ENCODE measurements around the gene FOXQ1. TPM values are rescaled to one million over a fixed set of nuclear protein-coding genes. Genes with fewer than 3 reads are reported as not detected.
A peak's percentile ranks its signal among the peaks of the same experiment; 100 is the strongest.

The FOXQ1 gene
- total RNA-seq, 3 donors from 2014 or later = 0.23 to 0.60 (median 0.58) TPM

DNA sequence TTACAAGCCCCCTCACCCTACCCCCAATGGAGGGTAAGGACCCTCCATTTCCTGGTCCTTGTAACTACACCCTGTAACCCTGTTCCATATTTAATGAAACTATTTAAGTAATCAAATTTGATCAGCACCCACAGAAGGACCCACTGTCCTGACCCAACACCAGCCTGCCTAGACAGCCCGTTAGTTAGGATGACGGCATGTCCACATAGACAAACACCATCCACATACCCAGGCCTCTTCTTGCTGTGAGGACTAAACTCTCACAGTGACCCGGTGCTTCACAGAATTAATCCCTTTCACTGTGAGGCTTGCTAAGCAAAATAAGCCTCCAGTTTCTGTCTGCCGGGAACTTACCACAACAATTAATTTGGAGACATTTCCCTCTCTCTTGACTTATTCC is 32.8 kb upstream of the FOXQ1 start:
- Histone ChIP-seq H3K36me3 (ENCODE audit: low read depth) (no peaks in the 10 kb centered on the region), H3K4me1 (ENCODE audit: low read depth) (no peaks in the 10 kb centered on the region), H3K9me3 (no peaks in the 10 kb centered on the region), H3K4me3 (no peak overlapping the region)
- TF ChIP-seq, protein P1, sequence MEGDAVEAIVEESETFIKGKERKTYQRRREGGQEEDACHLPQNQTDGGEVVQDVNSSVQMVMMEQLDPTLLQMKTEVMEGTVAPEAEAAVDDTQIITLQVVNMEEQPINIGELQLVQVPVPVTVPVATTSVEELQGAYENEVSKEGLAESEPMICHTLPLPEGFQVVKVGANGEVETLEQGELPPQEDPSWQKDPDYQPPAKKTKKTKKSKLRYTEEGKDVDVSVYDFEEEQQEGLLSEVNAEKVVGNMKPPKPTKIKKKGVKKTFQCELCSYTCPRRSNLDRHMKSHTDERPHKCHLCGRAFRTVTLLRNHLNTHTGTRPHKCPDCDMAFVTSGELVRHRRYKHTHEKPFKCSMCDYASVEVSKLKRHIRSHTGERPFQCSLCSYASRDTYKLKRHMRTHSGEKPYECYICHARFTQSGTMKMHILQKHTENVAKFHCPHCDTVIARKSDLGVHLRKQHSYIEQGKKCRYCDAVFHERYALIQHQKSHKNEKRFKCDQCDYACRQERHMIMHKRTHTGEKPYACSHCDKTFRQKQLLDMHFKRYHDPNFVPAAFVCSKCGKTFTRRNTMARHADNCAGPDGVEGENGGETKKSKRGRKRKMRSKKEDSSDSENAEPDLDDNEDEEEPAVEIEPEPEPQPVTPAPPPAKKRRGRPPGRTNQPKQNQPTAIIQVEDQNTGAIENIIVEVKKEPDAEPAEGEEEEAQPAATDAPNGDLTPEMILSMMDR (IDR thresholded peaks at IDR 0.05) = no peak
- ATAC-seq = no peak
- no peak for DNase-seq
- intact Hi-C loops (cut with DNase I, micrococcal nuclease) = no loop called here

DNA sequence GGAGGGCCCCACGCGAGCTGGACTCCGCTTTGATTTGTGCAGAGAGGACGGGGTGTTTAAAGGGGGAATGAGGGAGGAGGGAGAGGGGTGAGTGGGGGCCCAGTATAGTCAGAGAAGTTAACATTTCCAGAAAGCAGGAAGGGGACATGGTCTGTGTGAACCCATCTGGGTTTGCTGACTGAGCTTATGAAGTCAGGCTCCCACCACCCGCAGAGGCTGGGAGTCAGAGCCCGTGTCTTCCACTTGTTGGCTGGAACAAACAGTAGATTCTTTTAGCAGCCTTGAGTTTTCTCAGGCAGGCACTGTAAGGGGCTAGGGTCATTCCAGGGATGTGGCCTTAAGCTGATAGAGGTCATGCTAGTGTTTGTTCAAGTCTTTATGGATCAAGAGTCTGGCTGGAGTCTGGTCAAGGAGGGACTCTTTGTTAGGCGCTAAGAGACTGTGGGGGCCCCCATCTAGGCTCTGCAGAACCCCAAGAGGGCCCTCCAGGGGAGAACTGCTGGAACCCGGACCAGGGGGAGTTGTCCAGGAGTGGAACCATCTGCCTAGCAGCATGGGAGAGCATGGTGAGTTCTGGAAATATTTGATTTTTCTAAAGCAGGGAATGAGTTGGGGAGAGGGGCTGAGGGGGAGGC is 31.1 kb upstream of the FOXQ1 start:
- intact Hi-C loops (cut with DNase I, micrococcal nuclease) = no loop called here
- no peaks in the 10 kb centered on the region for H3K36me3 ChIP-seq (ENCODE audit: low read depth)
- no peak for DNase-seq
- no peaks in the 10 kb centered on the region for H3K4me1 ChIP-seq (ENCODE audit: low read depth)
- TF ChIP-seq, protein P1 (IDR thresholded peaks at IDR 0.05) = no peak
- no peak for ATAC-seq
- no peak overlapping the region for H3K4me3 ChIP-seq
- H3K9me3 ChIP-seq = no peaks in the 10 kb centered on the region

DNA sequence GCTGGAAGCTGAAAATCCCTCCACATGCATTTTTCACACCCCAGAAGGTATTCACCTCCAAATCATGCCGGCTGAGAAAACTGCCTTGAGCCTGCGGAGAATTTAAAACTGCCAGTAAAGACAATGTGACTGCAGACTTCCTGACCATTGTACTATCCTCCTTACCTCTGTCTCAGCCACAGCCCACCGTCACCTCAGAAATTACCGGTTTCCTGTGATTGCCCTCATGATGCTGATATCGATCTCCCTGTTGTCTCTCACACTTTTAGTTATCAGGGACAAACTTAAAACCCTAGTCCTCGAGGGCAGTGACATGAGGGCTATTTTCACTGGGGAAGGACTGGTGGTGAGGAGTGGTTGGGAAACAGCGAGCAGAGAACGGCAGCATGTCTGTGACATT is 30.2 kb upstream of the FOXQ1 start:
- no peak for ATAC-seq
- no peaks in the 10 kb centered on the region for H3K36me3 ChIP-seq (ENCODE audit: low read depth)
- DNase-seq = no peak
- H3K4me3 ChIP-seq = no peak overlapping the region
- no peaks in the 10 kb centered on the region for H3K9me3 ChIP-seq
- TF ChIP-seq, protein P1 (IDR thresholded peaks at IDR 0.05) = no peak
- intact Hi-C loops (cut with DNase I, micrococcal nuclease) = no loop called here
- no peaks in the 10 kb centered on the region for H3K4me1 ChIP-seq (ENCODE audit: low read depth)

- TF ChIP-seq, protein P1 (IDR thresholded peaks at IDR 0.05) = no peak
- intact Hi-C loops (cut with DNase I, micrococcal nuclease) = no loop called here
Observed at GRCh38 chr6:1283501-1283900, 28.4 kb upstream of the FOXQ1 start.

GRCh38 chr6:1285556-1285955 is 26.3 kb upstream of the FOXQ1 start:
- intact Hi-C loops (cut with DNase I, micrococcal nuclease) = no loop called here
- ATAC-seq = no peak
- H3K9me3 ChIP-seq = no peaks in the 10 kb centered on the region
- peak in 1 of 3 donors; percentile 19 for DNase-seq
- no peak overlapping the region for H3K4me3 ChIP-seq
- no peaks in the 10 kb centered on the region for H3K4me1 ChIP-seq (ENCODE audit: low read depth)
- no peaks in the 10 kb centered on the region for H3K36me3 ChIP-seq (ENCODE audit: low read depth)
- TF ChIP-seq, protein P1 (IDR thresholded peaks at IDR 0.05) = no peak

More at GRCh38 chr6:1283501-1283900, 28.4 kb upstream of the FOXQ1 start:
- H3K9me3 ChIP-seq = no peaks in the 10 kb centered on the region
- no peaks in the 10 kb centered on the region for H3K36me3 ChIP-seq (ENCODE audit: low read depth)
- H3K4me3 ChIP-seq = no peak overlapping the region
- DNase-seq = no peak
- H3K4me1 ChIP-seq (ENCODE audit: low read depth) = no peaks in the 10 kb centered on the region
- ATAC-seq = no peak

GRCh38 chr6:1285956-1286355 is 25.9 kb upstream of the FOXQ1 start:
- H3K4me3 ChIP-seq = no peak overlapping the region
- ATAC-seq (no peak), DNase-seq (no peak)
- intact Hi-C loops (cut with DNase I, micrococcal nuclease) = no loop called here
- H3K4me1 ChIP-seq (ENCODE audit: low read depth) = no peaks in the 10 kb centered on the region
- no peaks in the 10 kb centered on the region for H3K9me3 ChIP-seq
- H3K36me3 ChIP-seq (ENCODE audit: low read depth) = no peaks in the 10 kb centered on the region
- TF ChIP-seq, protein P1 (IDR thresholded peaks at IDR 0.05) = no peak
